GM12864 (cell line): Measurements from ENCODE around the gene ICAM5.

Source experiments
- DNase-seq: peaks from one replicate; pipeline ENCODE4 v3.0.0-alpha.2; 2011; ENCODE audit warnings: low read depth
- H3K4me3 ChIP-seq: 2 replicates; pipeline ENCODE4 v1.5.1; 2011; ENCODE audit warnings: mild to moderate bottlenecking, low read depth, low read length, control low read depth
- CTCF ChIP-seq: IDR thresholded peaks from 2 replicates; pipeline ENCODE4 v1.5.1; 2011; ENCODE audit warnings: low read depth, mild to moderate bottlenecking, moderate library complexity, low read length, control low read depth, inconsistent platforms; ENCODE audit errors: missing control alignments

ICAM5 gene

GRCh38 chr19:10260141-10260584 is 29.6 kb upstream of the ICAM5 start:
- H3K4me3 ChIP-seq, result no peak overlapping the region
- DNase-seq, result no peak
- TF ChIP-seq CTCF, result no peak

- DNase-seq, result no peak
- no peak overlapping the region for H3K4me3 ChIP-seq
- TF ChIP-seq CTCF, result no peak
Measured at GRCh38 chr19:10262771-10263170, 27.0 kb upstream of the ICAM5 start.

- H3K4me3 ChIP-seq, result no peak overlapping the region
- TF ChIP-seq CTCF, result no peak
- no peak for DNase-seq
Measured at GRCh38 chr19:10266706-10267105, 23.0 kb upstream of the ICAM5 start.

GRCh38 chr19:10268071-10268470 is 21.7 kb upstream of the ICAM5 start:
- no peak for DNase-seq
- TF ChIP-seq CTCF, result no peak
- H3K4me3 ChIP-seq, result no peak overlapping the region

GRCh38 chr19:10269333-10270179 is 20.2 kb upstream of the ICAM5 start:
- peak overlapping the region; percentile 78 for H3K4me3 ChIP-seq
- TF ChIP-seq CTCF, result peak; percentile 88
- no peak for DNase-seq

- TF ChIP-seq CTCF, result no peak
- no peak for DNase-seq
- H3K4me3 ChIP-seq, result peak overlapping the region; percentile 78
Measured at GRCh38 chr19:10270180-10270615, 19.6 kb upstream of the ICAM5 start.
